Progenitor cell of endocrine pancreas (in vitro differentiated cells): Measurements from ENCODE around the gene ZNF532. TPM values are rescaled to one million over a fixed set of nuclear protein-coding genes. Genes with fewer than 3 reads are reported as not detected.
A peak's percentile ranks its signal among the peaks of the same experiment; 100 is the strongest.

Source experiments
- DNase-seq: peaks from one replicate; pipeline ENCODE4 v3.0.0; 2021; ENCODE audit warnings: low spot score; ENCODE audit not compliant: unreplicated experiment
- H3K27ac Mint-ChIP-seq: 2 replicates; pipeline ENCODE4 v1.8.0; 2021; ENCODE audit warnings: mild to moderate bottlenecking, moderate library complexity, mixed read lengths
- H3K27me3 Mint-ChIP-seq: 2 replicates; pipeline ENCODE4 v1.8.0; 2021; ENCODE audit warnings: mixed read lengths
- H3K36me3 Mint-ChIP-seq: 2 replicates; pipeline ENCODE4 v1.8.0; 2022; ENCODE audit warnings: mixed read lengths; ENCODE audit not compliant: insufficient read depth
- H3K4me1 Mint-ChIP-seq: 2 replicates; pipeline ENCODE4 v1.8.0; 2021; ENCODE audit warnings: low read depth, mixed read lengths
- H3K4me3 Mint-ChIP-seq: 2 replicates; pipeline ENCODE4 v1.8.0; 2021; ENCODE audit warnings: low read depth, mild to moderate bottlenecking, moderate library complexity, mixed read lengths
- H3K9me3 Mint-ChIP-seq: 2 replicates; pipeline ENCODE4 v1.8.0; 2021; ENCODE audit warnings: low read depth, mixed read lengths
- total RNA-seq: library from RNA; stranded (reverse); gene quantifications from 2 replicates; pipeline ENCODE4 v1.2.1, GENCODE V29; 2021
- TF ChIP-seq, protein P1 (sequence below): fragments of 200-600 bp; sonication (generic); IDR thresholded peaks from one replicate; pipeline ENCODE4 v1.5.0; 2021; ENCODE audit warnings: antibody characterized with exemption, mild to moderate bottlenecking; ENCODE audit not compliant: unreplicated experiment

ZNF532 gene
- total RNA-seq, 1 donor from 2014 or later, result 190 TPM

- Mint-ChIP-seq H3K4me3 (no peak overlapping the region), H3K36me3 (peaks cover 57% of the 10 kb centered on the region), H3K27ac (peak overlapping the region; percentile 50), H3K4me1 (peaks cover 40% of the 10 kb centered on the region), H3K27me3 (no peaks in the 10 kb centered on the region), H3K9me3 (no peaks in the 10 kb centered on the region)
- DNase-seq, result no peak
- TF ChIP-seq, protein P1, sequence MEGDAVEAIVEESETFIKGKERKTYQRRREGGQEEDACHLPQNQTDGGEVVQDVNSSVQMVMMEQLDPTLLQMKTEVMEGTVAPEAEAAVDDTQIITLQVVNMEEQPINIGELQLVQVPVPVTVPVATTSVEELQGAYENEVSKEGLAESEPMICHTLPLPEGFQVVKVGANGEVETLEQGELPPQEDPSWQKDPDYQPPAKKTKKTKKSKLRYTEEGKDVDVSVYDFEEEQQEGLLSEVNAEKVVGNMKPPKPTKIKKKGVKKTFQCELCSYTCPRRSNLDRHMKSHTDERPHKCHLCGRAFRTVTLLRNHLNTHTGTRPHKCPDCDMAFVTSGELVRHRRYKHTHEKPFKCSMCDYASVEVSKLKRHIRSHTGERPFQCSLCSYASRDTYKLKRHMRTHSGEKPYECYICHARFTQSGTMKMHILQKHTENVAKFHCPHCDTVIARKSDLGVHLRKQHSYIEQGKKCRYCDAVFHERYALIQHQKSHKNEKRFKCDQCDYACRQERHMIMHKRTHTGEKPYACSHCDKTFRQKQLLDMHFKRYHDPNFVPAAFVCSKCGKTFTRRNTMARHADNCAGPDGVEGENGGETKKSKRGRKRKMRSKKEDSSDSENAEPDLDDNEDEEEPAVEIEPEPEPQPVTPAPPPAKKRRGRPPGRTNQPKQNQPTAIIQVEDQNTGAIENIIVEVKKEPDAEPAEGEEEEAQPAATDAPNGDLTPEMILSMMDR, result no peak
Observed at GRCh38 chr18:58870621-58871020, 5.9 kb downstream of the ZNF532 start.

DNA sequence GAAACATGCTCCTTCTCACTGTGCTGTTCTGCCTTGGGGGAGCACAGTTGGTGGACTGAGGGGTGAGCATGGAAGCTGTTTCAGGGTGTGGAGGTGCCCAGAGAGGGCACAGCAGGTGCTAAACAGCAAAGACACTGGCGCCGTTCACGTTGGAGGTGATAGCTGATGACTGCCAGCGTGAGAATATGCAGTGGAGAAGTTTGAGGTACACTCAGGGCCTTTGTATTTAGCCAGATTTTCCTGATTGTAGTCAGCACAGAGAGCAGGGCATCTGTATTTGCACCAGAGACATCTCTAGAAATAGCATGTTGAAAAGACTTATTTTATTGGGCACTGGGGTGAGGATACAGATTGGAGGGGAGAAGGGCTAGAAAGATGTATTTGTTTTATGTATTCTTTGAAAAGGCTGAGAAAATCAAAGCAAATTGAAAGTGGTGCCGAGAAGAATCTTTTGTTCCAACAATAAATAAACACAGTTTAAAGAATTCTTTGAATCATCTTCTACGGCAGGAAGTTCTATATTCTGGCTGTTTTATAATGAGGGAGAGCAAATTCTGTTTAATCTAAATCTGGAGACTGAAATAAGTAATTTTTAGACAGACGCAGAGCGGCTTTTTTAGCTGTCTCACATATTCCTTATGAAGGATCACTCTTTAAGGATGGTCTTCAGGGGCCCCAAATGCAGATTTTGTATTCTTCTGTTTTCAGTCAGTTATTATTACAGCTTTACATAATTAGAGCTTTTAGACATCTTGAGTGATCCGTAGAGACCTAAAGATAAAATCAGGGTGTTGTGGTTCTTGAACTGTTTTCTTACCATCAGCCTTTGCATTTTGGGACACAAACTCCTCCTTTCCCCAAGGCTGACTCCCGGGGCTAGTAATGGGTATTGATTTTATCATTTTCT, 7.1 kb downstream of the ZNF532 start:
- H3K36me3 Mint-ChIP-seq, result peaks cover 61% of the 10 kb centered on the region
- peak overlapping the region; percentile 70 for H3K27ac Mint-ChIP-seq
- H3K4me3 Mint-ChIP-seq, result no peak overlapping the region
- TF ChIP-seq, protein P1, result no peak
- DNase-seq, result no peak
- H3K27me3 Mint-ChIP-seq, result no peaks in the 10 kb centered on the region
- peaks cover 30% of the 10 kb centered on the region for H3K4me1 Mint-ChIP-seq
- H3K9me3 Mint-ChIP-seq, result no peaks in the 10 kb centered on the region

DNA sequence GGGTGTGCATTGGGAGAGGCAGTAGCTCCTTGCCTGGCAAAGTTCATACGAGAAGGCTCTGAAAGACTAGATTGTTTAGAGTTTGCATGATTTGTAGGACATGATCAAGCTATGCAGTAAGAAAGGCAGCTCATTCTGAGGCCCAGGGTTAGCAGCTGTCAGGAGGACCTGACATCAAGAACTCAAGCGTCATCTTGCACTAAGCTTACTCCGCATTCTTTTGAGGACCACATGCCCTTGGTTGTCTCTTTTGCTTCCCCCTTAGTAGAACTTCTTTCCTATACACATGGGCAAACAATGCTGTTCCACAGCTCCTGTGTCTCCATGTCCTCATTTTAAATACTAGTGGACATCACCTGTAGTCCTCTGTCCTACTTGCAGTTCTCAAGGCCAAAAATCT, 14.0 kb downstream of the ZNF532 start:
- Mint-ChIP-seq H3K4me3 (no peak overlapping the region), H3K4me1 (peaks cover 10% of the 10 kb centered on the region), H3K36me3 (peaks cover 46% of the 10 kb centered on the region), H3K9me3 (peaks cover 3% of the 10 kb centered on the region), H3K27me3 (no peaks in the 10 kb centered on the region), H3K27ac (no peak overlapping the region)
- TF ChIP-seq, protein P1, result no peak
- DNase-seq, result no peak

DNA sequence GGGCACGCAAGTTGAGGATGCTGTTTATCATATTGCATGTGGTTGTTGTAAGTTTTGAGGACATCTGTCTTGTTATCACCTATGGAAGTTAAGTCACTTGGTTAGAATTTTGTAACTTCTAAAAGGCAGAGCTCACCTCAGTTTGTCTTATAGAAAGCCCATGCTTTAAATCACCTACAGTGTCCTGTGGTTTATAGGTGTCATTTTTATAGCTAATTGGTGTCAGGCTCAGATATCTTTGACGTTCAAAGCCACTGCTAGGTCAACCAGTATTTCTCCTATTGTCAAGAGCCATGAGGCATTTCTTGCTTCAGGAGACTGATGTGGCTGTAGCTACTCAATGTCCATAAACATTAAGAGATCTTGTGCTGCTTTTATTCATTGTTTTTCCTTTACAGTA, 16.8 kb downstream of the ZNF532 start:
- H3K27ac Mint-ChIP-seq, result no peak overlapping the region
- H3K4me3 Mint-ChIP-seq, result no peak overlapping the region
- peaks cover 3% of the 10 kb centered on the region for H3K9me3 Mint-ChIP-seq
- H3K36me3 Mint-ChIP-seq, result peaks cover 33% of the 10 kb centered on the region
- H3K4me1 Mint-ChIP-seq, result peaks cover 9% of the 10 kb centered on the region
- DNase-seq, result no peak
- TF ChIP-seq, protein P1, result no peak
- no peaks in the 10 kb centered on the region for H3K27me3 Mint-ChIP-seq

DNA sequence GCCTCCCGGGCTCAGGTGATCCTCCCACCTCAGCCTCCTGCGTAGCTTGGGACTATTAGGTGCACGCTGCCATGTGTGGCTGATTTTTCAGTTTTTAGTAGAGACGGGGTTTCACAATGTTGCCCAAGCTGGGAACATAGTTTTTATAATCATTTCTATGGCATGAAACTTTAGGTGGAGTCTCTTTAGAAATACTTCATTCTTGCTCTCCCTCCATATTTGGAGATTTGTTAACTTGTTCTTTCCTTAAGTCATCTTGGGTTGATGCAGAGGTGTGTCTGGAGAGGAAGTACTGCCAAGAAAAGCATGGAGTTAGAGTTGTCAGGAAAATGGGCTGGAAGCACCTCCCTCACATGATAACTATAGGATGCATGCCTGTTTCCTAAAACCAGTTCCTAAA, 17.4 kb downstream of the ZNF532 start:
- H3K27me3 Mint-ChIP-seq, result no peaks in the 10 kb centered on the region
- TF ChIP-seq, protein P1, result no peak
- no peak overlapping the region for H3K4me3 Mint-ChIP-seq
- no peak for DNase-seq
- H3K4me1 Mint-ChIP-seq, result peaks cover 9% of the 10 kb centered on the region
- peaks cover 31% of the 10 kb centered on the region for H3K36me3 Mint-ChIP-seq
- no peak overlapping the region for H3K27ac Mint-ChIP-seq
- H3K9me3 Mint-ChIP-seq, result peaks cover 3% of the 10 kb centered on the region
